SK-N-SH (cell line): ENCODE measurements around the gene PCSK7.

Experiments used
- POLR2AphosphoS5 ChIP-seq: IDR thresholded peaks from 2 replicates; pipeline ENCODE4 v1.6.1; 2012; ENCODE audit warnings: low read depth, low read length
- RFX5 ChIP-seq: IDR thresholded peaks from 2 replicates; pipeline ENCODE4 v1.6.1; 2012; ENCODE audit warnings: mild to moderate bottlenecking, improper control_type of control experiment, low read length
- YY1 ChIP-seq: IDR thresholded peaks from 2 replicates; pipeline ENCODE4 v1.4.0; 2012; ENCODE audit warnings: low read depth, mild to moderate bottlenecking
- TF ChIP-seq, protein P1 (sequence below): fragments of 200-600 bp; sonication (generic); IDR thresholded peaks from 2 replicates; pipeline ENCODE4 v1.6.1; 2017; ENCODE audit warnings: antibody characterized with exemption, mild to moderate bottlenecking, moderate library complexity

- no peak for TF ChIP-seq YY1
- no peak for TF ChIP-seq RFX5
- TF ChIP-seq, protein P1, sequence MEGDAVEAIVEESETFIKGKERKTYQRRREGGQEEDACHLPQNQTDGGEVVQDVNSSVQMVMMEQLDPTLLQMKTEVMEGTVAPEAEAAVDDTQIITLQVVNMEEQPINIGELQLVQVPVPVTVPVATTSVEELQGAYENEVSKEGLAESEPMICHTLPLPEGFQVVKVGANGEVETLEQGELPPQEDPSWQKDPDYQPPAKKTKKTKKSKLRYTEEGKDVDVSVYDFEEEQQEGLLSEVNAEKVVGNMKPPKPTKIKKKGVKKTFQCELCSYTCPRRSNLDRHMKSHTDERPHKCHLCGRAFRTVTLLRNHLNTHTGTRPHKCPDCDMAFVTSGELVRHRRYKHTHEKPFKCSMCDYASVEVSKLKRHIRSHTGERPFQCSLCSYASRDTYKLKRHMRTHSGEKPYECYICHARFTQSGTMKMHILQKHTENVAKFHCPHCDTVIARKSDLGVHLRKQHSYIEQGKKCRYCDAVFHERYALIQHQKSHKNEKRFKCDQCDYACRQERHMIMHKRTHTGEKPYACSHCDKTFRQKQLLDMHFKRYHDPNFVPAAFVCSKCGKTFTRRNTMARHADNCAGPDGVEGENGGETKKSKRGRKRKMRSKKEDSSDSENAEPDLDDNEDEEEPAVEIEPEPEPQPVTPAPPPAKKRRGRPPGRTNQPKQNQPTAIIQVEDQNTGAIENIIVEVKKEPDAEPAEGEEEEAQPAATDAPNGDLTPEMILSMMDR = no peak
- no peak for TF ChIP-seq POLR2AphosphoS5
Observed at GRCh38 chr11:117181586-117182550, 50.0 kb downstream of the PCSK7 start.
